Vagina (tissue), 2 donors: ENCODE data around the gene G3BP2.

Experiments used
- POLR2A ChIP-seq, 2 donors: fragments of 450-650 bp; IDR thresholded peaks; one replicate each; pipeline ENCODE4 v1.6.1; 2017; ENCODE audit warnings: antibody characterized with exemption in 2 of 2, mild to moderate bottlenecking in 2 of 2, moderate library complexity in 2 of 2
- TF ChIP-seq, protein P1 (sequence below), 3 experiments: fragments of 450-650 bp in 2 of 3; fragments of 200-600 bp in 1 of 3; sonication (generic) in 1 of 3; IDR thresholded peaks; one replicate each; pipeline ENCODE4 v1.5.1; 2017 to 2019; ENCODE audit warnings: antibody characterized with exemption in 3 of 3, mild to moderate bottlenecking in 2 of 3, moderate library complexity in 2 of 3

DNA sequence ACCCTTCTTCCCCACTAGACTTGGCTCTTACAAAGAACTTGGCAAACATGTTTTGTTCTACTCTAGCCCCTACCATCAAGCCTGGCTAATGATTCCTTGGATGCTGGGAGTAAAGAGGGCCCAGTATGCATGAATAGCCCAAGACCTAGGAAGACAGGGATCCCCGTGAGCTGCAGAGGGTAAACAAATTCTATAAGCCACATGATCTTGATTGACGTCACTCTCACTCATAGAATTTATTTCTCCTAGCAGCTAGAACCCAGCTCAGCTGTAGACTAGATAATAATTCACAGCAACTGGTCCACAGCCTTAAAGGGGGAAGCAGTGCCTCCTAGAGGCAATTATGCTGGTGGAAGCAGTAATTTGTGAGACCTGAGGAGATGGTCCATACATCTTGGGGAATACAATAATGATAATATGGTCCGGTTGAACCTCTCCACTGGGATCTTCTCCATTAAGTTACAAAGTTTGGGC lies 35.0 kb upstream of the G3BP2 start:
- no peak for TF ChIP-seq POLR2A (IDR thresholded peaks at IDR 0.05)
- TF ChIP-seq, protein P1, sequence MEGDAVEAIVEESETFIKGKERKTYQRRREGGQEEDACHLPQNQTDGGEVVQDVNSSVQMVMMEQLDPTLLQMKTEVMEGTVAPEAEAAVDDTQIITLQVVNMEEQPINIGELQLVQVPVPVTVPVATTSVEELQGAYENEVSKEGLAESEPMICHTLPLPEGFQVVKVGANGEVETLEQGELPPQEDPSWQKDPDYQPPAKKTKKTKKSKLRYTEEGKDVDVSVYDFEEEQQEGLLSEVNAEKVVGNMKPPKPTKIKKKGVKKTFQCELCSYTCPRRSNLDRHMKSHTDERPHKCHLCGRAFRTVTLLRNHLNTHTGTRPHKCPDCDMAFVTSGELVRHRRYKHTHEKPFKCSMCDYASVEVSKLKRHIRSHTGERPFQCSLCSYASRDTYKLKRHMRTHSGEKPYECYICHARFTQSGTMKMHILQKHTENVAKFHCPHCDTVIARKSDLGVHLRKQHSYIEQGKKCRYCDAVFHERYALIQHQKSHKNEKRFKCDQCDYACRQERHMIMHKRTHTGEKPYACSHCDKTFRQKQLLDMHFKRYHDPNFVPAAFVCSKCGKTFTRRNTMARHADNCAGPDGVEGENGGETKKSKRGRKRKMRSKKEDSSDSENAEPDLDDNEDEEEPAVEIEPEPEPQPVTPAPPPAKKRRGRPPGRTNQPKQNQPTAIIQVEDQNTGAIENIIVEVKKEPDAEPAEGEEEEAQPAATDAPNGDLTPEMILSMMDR (IDR thresholded peaks at IDR 0.05) = no peak
